Measurements from ENCODE around the gene PHC2.

PHC2 gene

GRCh38 chr1:33359931-33360330, 71.0 kb downstream of the PHC2 start:
- no peak overlapping the region for H3K4me2 ChIP-seq (ENCODE audit: low read length)
- peaks cover 6% of the 10 kb centered on the region; the same call in 1 of the 2 replicates for H3K27me3 ChIP-seq (ENCODE audit: insufficient read depth, low read length)
- no peaks in the 10 kb centered on the region for H3K79me2 ChIP-seq (ENCODE audit: insufficient read depth, low read length)
- TF ChIP-seq EZH2 (IDR thresholded peaks at IDR 0.05; ENCODE audit: borderline replicate concordance, low read length) (no peak), CTCF (IDR thresholded peaks at IDR 0.05; ENCODE audit: low read length) (no peak)
- no peaks in the 10 kb centered on the region for H3K9me2 ChIP-seq (ENCODE audit: low read depth, low read length)
- H3K9ac ChIP-seq (ENCODE audit: low read length), result no peak overlapping the region
- H2AFZ ChIP-seq (ENCODE audit: low read length), result no peak overlapping the region
- no peaks in the 10 kb centered on the region for H3F3A ChIP-seq (ENCODE audit: insufficient read depth, low read length)
- no peak overlapping the region for H3K4me3 ChIP-seq (ENCODE audit: low read depth, low read length, poor library complexity, severe bottlenecking)
- no peak overlapping the region for H3K27ac ChIP-seq (ENCODE audit: low read depth, low read length, poor library complexity, severe bottlenecking)
- H3K36me3 ChIP-seq (ENCODE audit: insufficient read depth, low read length), result no peaks in the 10 kb centered on the region; the same call in 1 of the 2 replicates
- H4K20me1 ChIP-seq (ENCODE audit: insufficient read depth, low read length), result no peaks in the 10 kb centered on the region
- no peaks in the 10 kb centered on the region for H3K4me1 ChIP-seq (ENCODE audit: insufficient read depth, low read length, severe bottlenecking)
- H3K9me3 ChIP-seq (ENCODE audit: low read length), result no peaks in the 10 kb centered on the region

- Histone ChIP-seq H3K4me1 (ENCODE audit: insufficient read depth, low read length, severe bottlenecking) (no peaks in the 10 kb centered on the region), H3K9me2 (ENCODE audit: low read depth, low read length) (no peaks in the 10 kb centered on the region), H3K4me3 (ENCODE audit: low read depth, low read length, poor library complexity, severe bottlenecking) (no peak overlapping the region), H4K20me1 (ENCODE audit: insufficient read depth, low read length) (no peaks in the 10 kb centered on the region), H3K79me2 (ENCODE audit: insufficient read depth, low read length) (no peaks in the 10 kb centered on the region), H2AFZ (ENCODE audit: low read length) (no peak overlapping the region), H3K9ac (ENCODE audit: low read length) (no peak overlapping the region), H3K36me3 (ENCODE audit: insufficient read depth, low read length) (no peaks in the 10 kb centered on the region; the same call in 1 of the 2 replicates), H3K27ac (ENCODE audit: low read depth, low read length, poor library complexity, severe bottlenecking) (no peak overlapping the region), H3F3A (ENCODE audit: insufficient read depth, low read length) (no peaks in the 10 kb centered on the region), H3K9me3 (ENCODE audit: low read length) (no peaks in the 10 kb centered on the region), H3K27me3 (ENCODE audit: insufficient read depth, low read length) (peaks cover 6% of the 10 kb centered on the region; the same call in 1 of the 2 replicates), H3K4me2 (ENCODE audit: low read length) (no peak overlapping the region)
- TF ChIP-seq CTCF (IDR thresholded peaks at IDR 0.05; ENCODE audit: low read length) (no peak), EZH2 (IDR thresholded peaks at IDR 0.05; ENCODE audit: borderline replicate concordance, low read length) (no peak)
Measured at GRCh38 chr1:33358795-33359503, 71.9 kb downstream of the PHC2 start.

DNA sequence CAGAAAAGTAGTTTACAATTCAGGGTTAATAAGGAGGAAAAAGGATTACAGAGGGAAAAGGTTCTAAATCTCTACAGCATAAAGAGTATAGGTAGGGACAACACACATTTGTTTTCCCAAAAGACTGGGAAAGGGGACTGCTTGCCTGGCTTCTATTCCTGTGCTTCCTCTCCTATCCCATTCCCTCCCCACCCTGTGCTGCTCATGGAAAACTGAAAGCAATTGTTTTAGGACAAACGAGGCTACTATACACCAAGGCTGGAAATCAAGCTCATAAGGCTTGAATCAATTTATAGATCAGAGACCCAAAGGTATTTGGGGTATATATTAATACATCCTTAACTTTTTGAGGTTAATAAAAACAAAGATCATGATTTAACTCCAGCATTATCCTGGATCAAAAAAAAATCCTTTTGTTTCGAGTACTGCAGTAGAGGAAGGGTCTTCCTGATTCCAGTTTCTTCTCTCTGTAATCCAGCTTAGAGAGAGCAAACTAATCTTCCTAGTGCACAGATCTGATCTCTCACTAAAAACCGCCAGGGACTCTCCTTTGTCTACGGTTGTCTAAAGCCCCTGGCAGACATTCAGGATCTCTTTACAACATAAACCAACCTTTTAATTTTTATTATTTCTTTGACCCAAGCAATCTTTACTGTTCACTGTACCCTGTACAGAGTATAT, 72.6 kb downstream of the PHC2 start:
- no peaks in the 10 kb centered on the region for H3K4me1 ChIP-seq (ENCODE audit: insufficient read depth, low read length, severe bottlenecking)
- no peak overlapping the region for H3K27ac ChIP-seq (ENCODE audit: low read depth, low read length, poor library complexity, severe bottlenecking)
- no peaks in the 10 kb centered on the region for H3K9me3 ChIP-seq (ENCODE audit: low read length)
- no peaks in the 10 kb centered on the region for H3F3A ChIP-seq (ENCODE audit: insufficient read depth, low read length)
- H3K27me3 ChIP-seq (ENCODE audit: insufficient read depth, low read length), result peaks cover 6% of the 10 kb centered on the region; the same call in 1 of the 2 replicates
- H4K20me1 ChIP-seq (ENCODE audit: insufficient read depth, low read length), result no peaks in the 10 kb centered on the region
- no peaks in the 10 kb centered on the region; the same call in 1 of the 2 replicates for H3K36me3 ChIP-seq (ENCODE audit: insufficient read depth, low read length)
- H3K9me2 ChIP-seq (ENCODE audit: low read depth, low read length), result no peaks in the 10 kb centered on the region
- no peak overlapping the region for H2AFZ ChIP-seq (ENCODE audit: low read length)
- no peak overlapping the region for H3K4me2 ChIP-seq (ENCODE audit: low read length)
- H3K79me2 ChIP-seq (ENCODE audit: insufficient read depth, low read length), result no peaks in the 10 kb centered on the region
- no peak overlapping the region for H3K4me3 ChIP-seq (ENCODE audit: low read depth, low read length, poor library complexity, severe bottlenecking)
- H3K9ac ChIP-seq (ENCODE audit: low read length), result no peak overlapping the region
- no peak for TF ChIP-seq EZH2 (IDR thresholded peaks at IDR 0.05; ENCODE audit: borderline replicate concordance, low read length)
- no peak for TF ChIP-seq CTCF (IDR thresholded peaks at IDR 0.05; ENCODE audit: low read length)
